Peyer's patch (tissue), 4 donors: Measurements from ENCODE around the gene PSD4.

Source experiments
- CTCF ChIP-seq, 6 experiments: fragments of 450-650 bp in 4 of 6; fragments of 200-600 bp in 2 of 6; sonication (generic) in 1 of 6; IDR thresholded peaks; one replicate each; pipeline ENCODE4 v1.5.1; 2017 to 2019; ENCODE audit warnings: antibody characterized with exemption in 6 of 6, mild to moderate bottlenecking in 3 of 6, moderate library complexity in 1 of 6
- POLR2A ChIP-seq, 2 donors: fragments of 450-650 bp; IDR thresholded peaks; one replicate each; pipeline ENCODE4 v1.5.1; 2017; ENCODE audit warnings: antibody characterized with exemption in 2 of 2, mild to moderate bottlenecking in 2 of 2, moderate library complexity in 2 of 2

- TF ChIP-seq CTCF (IDR thresholded peaks at IDR 0.05) (no peak), POLR2A (IDR thresholded peaks at IDR 0.05) (no peak)
These were observed 56.8 kb downstream of the PSD4 start for GRCh38 chr2:113230531-113230930.
